Heart right ventricle (tissue), 16 donors: ENCODE results near the gene OPN1SW. TPM values are rescaled to one million over a fixed set of nuclear protein-coding genes. Genes with fewer than 3 reads are reported as not detected.

Source experiments
- ATAC-seq, 8 donors: fragments of 200-7000 bp; cut with Tn5 transposase; one replicate each; pipeline ENCODE4 v1.9.1; 2020; ENCODE audit warnings: mild to moderate bottlenecking in 8 of 8, moderate library complexity in 8 of 8, moderate number of reproducible peaks in 1 of 8
- DNase-seq, 2 donors: peaks; one replicate each; pipeline ENCODE4 v3.0.0-alpha.2; 2020
- H3K27ac ChIP-seq, 10 donors: fragments of 200-600 bp; sonication (generic) in 2 of 10; one replicate each; pipeline versions ENCODE4 v1.5.0 to v1.8.0; 2020 to 2022; ENCODE audit warnings: mild to moderate bottlenecking in 3 of 10
- H3K27me3 ChIP-seq, 7 donors: fragments of 200-600 bp; one replicate each; pipeline ENCODE4 v1.8.0; 2021 to 2022; ENCODE audit warnings: mild to moderate bottlenecking in 2 of 7
- H3K36me3 ChIP-seq, 9 donors: fragments of 200-600 bp; sonication (generic) in 1 of 9; one replicate each; pipeline versions ENCODE4 v1.5.0 to v1.8.0; 2020 to 2022; ENCODE audit warnings: mild to moderate bottlenecking in 2 of 9
- H3K4me1 ChIP-seq, 9 donors: fragments of 200-600 bp; sonication (generic) in 1 of 9; one replicate each; pipeline versions ENCODE4 v1.5.0 to v1.8.0; 2020 to 2022; ENCODE audit warnings: mild to moderate bottlenecking in 4 of 9
- H3K4me3 ChIP-seq, 10 donors: fragments of 200-600 bp; sonication (generic) in 2 of 10; one replicate each; pipeline versions ENCODE4 v1.5.0 to v1.8.0; 2020 to 2022; ENCODE audit warnings: mild to moderate bottlenecking in 7 of 10, moderate library complexity in 2 of 10
- H3K9me3 ChIP-seq, 11 donors: fragments of 200-600 bp in 10 of 11; sonication (generic) in 2 of 11; one replicate each; pipeline versions ENCODE4 v1.5.0 to v1.8.0; 2013 to 2022; ENCODE audit warnings: mild to moderate bottlenecking in 2 of 11, control low read depth in 1 of 11, moderate library complexity in 1 of 11
- CTCF ChIP-seq, 9 donors: fragments of 200-600 bp; sonication (generic) in 2 of 9; IDR thresholded peaks; one replicate each; pipeline versions ENCODE4 v1.5.0 to v1.8.0; 2021 to 2022; ENCODE audit warnings: antibody characterized with exemption in 9 of 9, mild to moderate bottlenecking in 5 of 9, moderate library complexity in 1 of 9
- WGBS, 2 donors: extraction: QIAGEN DNeasy Blood & Tissue Kit; methylation state at CpG; one replicate each; pipeline ENCODE4 v1.1.7; 2013; ENCODE audit warnings: inconsistent platforms in 1 of 2; 5-methylcytosine and 5-hydroxymethylcytosine counted together
- intact Hi-C, 10 donors: fragments of 100-400 bp; cut with DNase I; formaldehyde crosslinking; loops; one replicate each; pipeline versions ENCODE4 v1.11.1 to v1.14.2; 2022
- polyA plus RNA-seq, 2 donors: library from polyadenylated mRNA; stranded (reverse); fragments of 200-250 nt; gene quantifications; one replicate each; pipeline ENCODE4 v1.2.3, GENCODE V29; 2013
- total RNA-seq, 10 donors: library from RNA; stranded (reverse); fragmentation: NEBNext Ultra II Directional in 3 of 10; extraction: Animal tissue kit (Norgen Biotek cat#: 25700) in 3 of 10; gene quantifications; one replicate each; pipeline versions ENCODE4 v1.2.1 to v1.2.4, GENCODE V29; 2021 to 2023
- donor health status: Arrhythmogenic right ventricular cardiomyopathy.
- donor health status: ischemic (EF 13 %, LVEDD 7.1; RV severe dilation, severe dysfunction).
- donor health status: healthy with polysubstance abuse.
- donor health status: DM: no; HTN: yes; CAD: no.
- donor health status: DM: no; HTN: no; CAD: no.
- donor health status: ischemic (EF 25% LVEDD 6.9; RV normal size, moderate dysfunction).
- donor health status: ischemic (EF 25% LVEDD 5.7; RV mildly dilated, moderate dysfunction).
- donor health status: healthy.
- donor health status: DM: yes; HTN: yes; CAD: no.
- donor health status: Ischemic cardiomyopathy.
- donor health status: ischemic (EF 35%, LVEDD 5.7; RV mildly dilated, moderate dysfunction).
- donor health status: nonischemic (EF 11% LVEDD 7.7; RV severe dilation, severe dysfunction).
- donor health status: DM: yes; HTN: yes; CAD: no.
- donor health status: PGD.
- donor health status: ischemic (EF 29% LVEDD 5.4; RV normal size, mild dysfunction).
- donor health status: nonischemic (EF 23%, LVEDD 6.1; RV moderate dilation, normal function).

OPN1SW gene
- total and polyA plus RNA-seq, 12 donors = not detected

GRCh38 chr7:128804484-128804883 lies 28.9 kb upstream of the OPN1SW start:
- Histone ChIP-seq H3K27ac (no peak overlapping the region), H3K4me1 (no peaks in the 10 kb centered on the region), H3K4me3 (no peak overlapping the region), H3K36me3 (peaks cover 0 to 39% (median 0%) of the 10 kb centered on the region in 9 donors), H3K9me3 (no peaks in the 10 kb centered on the region), H3K27me3 (no peaks in the 10 kb centered on the region)
- intact Hi-C loops = no loop called here
- WGBS, 2 donors = 80 to 82% methylated on average over 6 of the region's 6 CpGs
- DNase-seq (no peak), ATAC-seq (no peak)
- no peak for TF ChIP-seq CTCF (IDR thresholded peaks at IDR 0.05)

- WGBS, 2 donors = 88 to 98% methylated on average over 2 of the region's 2 CpGs
- intact Hi-C loops = no loop called here
- peaks cover 0 to 39% (median 0%) of the 10 kb centered on the region in 9 donors for H3K36me3 ChIP-seq
- H3K9me3 ChIP-seq = no peaks in the 10 kb centered on the region
- H3K4me1 ChIP-seq = no peaks in the 10 kb centered on the region
- no peak for DNase-seq
- TF ChIP-seq CTCF (IDR thresholded peaks at IDR 0.05) = no peak
- no peaks in the 10 kb centered on the region for H3K27me3 ChIP-seq
- no peak overlapping the region for H3K4me3 ChIP-seq
- ATAC-seq = no peak
- H3K27ac ChIP-seq = no peak overlapping the region
Measured at GRCh38 chr7:128801667-128802418, 26.2 kb upstream of the OPN1SW start.

GRCh38 chr7:128801003-128801402 lies 25.4 kb upstream of the OPN1SW start:
- ATAC-seq (no peak), DNase-seq (no peak)
- Histone ChIP-seq H3K27me3 (no peaks in the 10 kb centered on the region), H3K27ac (no peak overlapping the region), H3K4me1 (no peaks in the 10 kb centered on the region), H3K4me3 (no peak overlapping the region), H3K9me3 (no peaks in the 10 kb centered on the region), H3K36me3 (peaks cover 0 to 31% (median 0%) of the 10 kb centered on the region in 9 donors)
- no peak for TF ChIP-seq CTCF (IDR thresholded peaks at IDR 0.05)
- intact Hi-C loops = no loop called here
- WGBS, 2 donors = 96 to 98% methylated on average over 9 of the region's 9 CpGs

GRCh38 chr7:128800567-128800966 lies 25.0 kb upstream of the OPN1SW start:
- DNase-seq (no peak), ATAC-seq (no peak)
- Histone ChIP-seq H3K36me3 (peaks cover 0 to 27% (median 0%) of the 10 kb centered on the region in 9 donors), H3K4me1 (no peaks in the 10 kb centered on the region), H3K27ac (no peak overlapping the region), H3K9me3 (no peaks in the 10 kb centered on the region), H3K4me3 (no peak overlapping the region), H3K27me3 (no peaks in the 10 kb centered on the region)
- WGBS, 2 donors = 94 to 98% methylated on average over 3 of the region's 3 CpGs
- no peak for TF ChIP-seq CTCF (IDR thresholded peaks at IDR 0.05)
- intact Hi-C loops = no loop called here
